SH-SY5Y (cell line): ENCODE measurements around the gene NPTXR.

Source experiments
- GATA2 ChIP-seq: IDR thresholded peaks from 2 replicates; pipeline ENCODE4 v1.6.1; 2011; ENCODE audit warnings: mild to moderate bottlenecking, low read depth, low read length
- GATA3 ChIP-seq: IDR thresholded peaks from 2 replicates; pipeline ENCODE4 v1.6.1; 2011; ENCODE audit warnings: low read depth, mild to moderate bottlenecking, low read length, moderate library complexity

NPTXR gene

GRCh38 chr22:38819387-38819940, 24.4 kb downstream of the NPTXR start:
- no peak for TF ChIP-seq GATA3
- no peak for TF ChIP-seq GATA2

GRCh38 chr22:38817196-38817595, 26.6 kb downstream of the NPTXR start:
- TF ChIP-seq GATA3 (no peak), GATA2 (no peak)

- no peak for TF ChIP-seq GATA2
- no peak for TF ChIP-seq GATA3
These were observed 28.0 kb downstream of the NPTXR start for GRCh38 chr22:38815842-38816241.

- no peak for TF ChIP-seq GATA3
These were observed 32.6 kb downstream of the NPTXR start for GRCh38 chr22:38811241-38811640.

- TF ChIP-seq GATA3 (no peak), GATA2 (no peak)
These were observed 41.1 kb downstream of the NPTXR start for GRCh38 chr22:38802671-38803121.

- no peak for TF ChIP-seq GATA2
- no peak for TF ChIP-seq GATA3
These were observed 44.4 kb downstream of the NPTXR start for GRCh38 chr22:38799265-38800002.

- TF ChIP-seq GATA2 (no peak), GATA3 (no peak)
These were observed 45.3 kb downstream of the NPTXR start for GRCh38 chr22:38798496-38798895.

GRCh38 chr22:38796262-38796957, 47.4 kb downstream of the NPTXR start:
- no peak for TF ChIP-seq GATA3
- no peak for TF ChIP-seq GATA2

- TF ChIP-seq GATA3, result no peak
- TF ChIP-seq GATA2, result no peak
These were observed 48.3 kb downstream of the NPTXR start for GRCh38 chr22:38795569-38795968.

GRCh38 chr22:38793721-38794466, 49.9 kb downstream of the NPTXR start, which contains the start of gene DNAL4:
Gene DNAL4, minus strand, starts transcription at chr22:38794143. Its CDS starts 11,412 bp downstream, at chr22:38782731.
- TF ChIP-seq GATA2 (no peak), GATA3 (no peak)

GRCh38 chr22:38793317-38793716, 50.5 kb downstream of the NPTXR start:
- TF ChIP-seq GATA2 (no peak), GATA3 (no peak)

GRCh38 chr22:38792833-38793232, 51.0 kb downstream of the NPTXR start:
- TF ChIP-seq GATA3 (no peak), GATA2 (no peak)

- no peak for TF ChIP-seq GATA3
These were observed 54.2 kb downstream of the NPTXR start for GRCh38 chr22:38789606-38790005.

- TF ChIP-seq GATA2 (no peak; the same call in 1 of the 2 replicates), GATA3 (no peak)
These were observed 55.0 kb downstream of the NPTXR start for GRCh38 chr22:38788846-38789245.
